IPS-20b (cell line): ENCODE results near the gene TMPRSS4.

ENCODE experiments used
- H3K27ac ChIP-seq: one replicate; pipeline ENCODE4 v1.5.1; 2013; ENCODE audit warnings: low read length
- H3K27me3 ChIP-seq: 2 replicates; pipeline ENCODE4 v1.6.1; 2013; ENCODE audit warnings: mild to moderate bottlenecking, low read length, inconsistent platforms; ENCODE audit not compliant: insufficient read depth
- H3K36me3 ChIP-seq: 2 replicates; pipeline ENCODE4 v1.6.1; 2013; ENCODE audit warnings: low read depth, mild to moderate bottlenecking, inconsistent platforms, low read length, moderate library complexity; ENCODE audit not compliant: insufficient read depth
- H3K4me1 ChIP-seq: 2 replicates; pipeline ENCODE4 v1.6.1; 2013; ENCODE audit warnings: mild to moderate bottlenecking, control low read depth, inconsistent platforms, low read length, moderate library complexity; ENCODE audit not compliant: insufficient read depth
- H3K4me3 ChIP-seq: 2 replicates; pipeline ENCODE4 v1.5.1; 2013; ENCODE audit warnings: mild to moderate bottlenecking, low read length, inconsistent platforms
- H3K9ac ChIP-seq: 2 replicates; pipeline ENCODE4 v1.6.1; 2013; ENCODE audit warnings: low read depth, mild to moderate bottlenecking, inconsistent platforms, low read length, moderate library complexity
- H3K9me3 ChIP-seq: 2 replicates; pipeline ENCODE4 v1.6.1; 2013; ENCODE audit warnings: mild to moderate bottlenecking, low read depth, low read length, inconsistent platforms; ENCODE audit not compliant: insufficient read depth

TMPRSS4 gene

DNA sequence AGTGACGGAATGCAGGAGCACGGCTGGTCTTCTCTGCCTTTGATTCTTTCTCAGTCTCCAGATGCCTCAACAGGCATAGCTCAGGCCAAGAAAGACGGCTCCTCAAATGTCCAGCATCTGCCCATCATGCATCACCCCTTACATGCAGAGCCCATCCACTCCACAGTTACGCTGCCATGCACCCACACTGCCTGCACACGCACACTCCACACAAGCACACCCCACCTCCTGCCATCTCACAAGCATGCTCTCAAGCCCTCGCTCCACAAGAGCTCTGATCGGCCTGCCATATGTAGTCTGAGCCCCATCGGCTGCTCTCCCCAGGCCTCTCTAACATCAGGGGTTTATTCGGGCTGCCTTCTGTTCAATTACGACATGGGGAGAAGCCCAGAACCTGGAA, 56.9 kb downstream of the TMPRSS4 start:
- no peaks in the 10 kb centered on the region for H3K4me1 ChIP-seq
- H3K27me3 ChIP-seq = peaks cover 4% of the 10 kb centered on the region; the same call in 1 of the 2 replicates
- H3K36me3 ChIP-seq = no peaks in the 10 kb centered on the region
- H3K27ac ChIP-seq = no peak overlapping the region
- no peak overlapping the region for H3K4me3 ChIP-seq
- H3K9me3 ChIP-seq = no peaks in the 10 kb centered on the region
- no peak overlapping the region for H3K9ac ChIP-seq

- no peak overlapping the region for H3K9ac ChIP-seq
- H3K4me3 ChIP-seq = no peak overlapping the region
- no peaks in the 10 kb centered on the region for H3K9me3 ChIP-seq
- H3K36me3 ChIP-seq = no peaks in the 10 kb centered on the region
- H3K27ac ChIP-seq = no peak overlapping the region
- H3K27me3 ChIP-seq = peaks cover 4% of the 10 kb centered on the region
- H3K4me1 ChIP-seq = no peaks in the 10 kb centered on the region
These were observed 58.3 kb downstream of the TMPRSS4 start for GRCh38 chr11:118135051-118135795.

GRCh38 chr11:118135796-118136165, 58.9 kb downstream of the TMPRSS4 start:
- Histone ChIP-seq H3K9me3 (no peaks in the 10 kb centered on the region), H3K9ac (no peak overlapping the region), H3K27ac (no peak overlapping the region), H3K4me1 (no peaks in the 10 kb centered on the region), H3K27me3 (peaks cover 4% of the 10 kb centered on the region), H3K4me3 (no peak overlapping the region), H3K36me3 (no peaks in the 10 kb centered on the region)

- Histone ChIP-seq H3K27me3 (peaks cover 4% of the 10 kb centered on the region), H3K36me3 (no peaks in the 10 kb centered on the region)
These were observed 59.5 kb downstream of the TMPRSS4 start for GRCh38 chr11:118136341-118136740.

DNA sequence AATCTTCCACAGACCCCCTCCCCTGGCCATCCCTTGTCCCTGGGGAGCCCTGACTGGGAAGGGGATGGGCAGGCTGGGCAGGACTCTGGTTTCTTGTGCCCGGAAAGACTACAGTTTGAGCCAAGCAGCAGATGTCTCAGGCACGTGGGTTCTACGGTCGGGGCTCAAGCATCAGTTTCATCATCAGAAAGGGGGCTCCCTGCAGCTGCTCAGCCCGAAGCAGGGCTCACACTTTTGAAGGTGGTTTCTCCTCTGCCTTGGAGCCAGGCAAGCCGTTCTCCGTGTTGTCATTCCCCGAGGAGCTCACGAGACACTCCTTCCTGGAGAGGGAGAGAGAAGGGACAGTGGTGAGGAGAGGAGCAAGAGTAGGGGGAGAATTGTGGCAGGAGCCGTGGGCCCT, 59.9 kb downstream of the TMPRSS4 start:
- no peak overlapping the region for H3K27ac ChIP-seq
- no peak overlapping the region for H3K9ac ChIP-seq
- no peaks in the 10 kb centered on the region for H3K4me1 ChIP-seq
- no peak overlapping the region for H3K4me3 ChIP-seq
- H3K9me3 ChIP-seq = no peaks in the 10 kb centered on the region
- no peaks in the 10 kb centered on the region for H3K36me3 ChIP-seq
- peaks cover 4% of the 10 kb centered on the region for H3K27me3 ChIP-seq

More at GRCh38 chr11:118136341-118136740, 59.5 kb downstream of the TMPRSS4 start:
- Histone ChIP-seq H3K4me1 (no peaks in the 10 kb centered on the region), H3K9me3 (no peaks in the 10 kb centered on the region), H3K4me3 (no peak overlapping the region), H3K27ac (no peak overlapping the region), H3K9ac (no peak overlapping the region)

GRCh38 chr11:118138839-118139420, 62.1 kb downstream of the TMPRSS4 start:
- Histone ChIP-seq H3K4me3 (no peak overlapping the region), H3K4me1 (no peaks in the 10 kb centered on the region), H3K27me3 (peaks cover 26% of the 10 kb centered on the region), H3K27ac (no peak overlapping the region), H3K9me3 (no peaks in the 10 kb centered on the region), H3K36me3 (no peaks in the 10 kb centered on the region), H3K9ac (no peak overlapping the region)

DNA sequence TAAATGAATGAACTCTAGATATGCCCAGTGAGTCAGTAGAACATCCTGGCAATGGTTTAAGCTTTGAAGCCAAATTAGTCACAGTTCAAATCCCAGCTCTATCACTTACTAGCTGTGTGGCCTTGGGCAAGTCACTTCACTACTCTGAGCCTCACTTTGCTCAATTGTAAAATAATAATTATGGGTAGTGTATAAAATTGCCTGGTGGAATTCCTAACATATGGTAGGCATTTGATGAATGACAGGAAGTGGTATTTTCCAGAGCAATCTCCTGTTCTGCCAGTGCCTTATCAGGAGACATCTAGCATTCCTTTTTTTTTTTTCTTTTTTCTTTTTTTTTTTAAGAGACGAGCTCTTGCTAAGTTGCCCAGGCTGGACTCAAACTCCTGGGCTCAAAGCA, 62.7 kb downstream of the TMPRSS4 start:
- Histone ChIP-seq H3K27me3 (peaks cover 32% of the 10 kb centered on the region), H3K27ac (no peak overlapping the region), H3K9me3 (no peaks in the 10 kb centered on the region), H3K36me3 (no peaks in the 10 kb centered on the region), H3K4me3 (no peak overlapping the region), H3K4me1 (no peaks in the 10 kb centered on the region), H3K9ac (no peak overlapping the region)

- no peak overlapping the region for H3K27ac ChIP-seq
- H3K27me3 ChIP-seq = peaks cover 52% of the 10 kb centered on the region
- no peak overlapping the region for H3K9ac ChIP-seq
- H3K4me1 ChIP-seq = no peaks in the 10 kb centered on the region
- no peaks in the 10 kb centered on the region for H3K36me3 ChIP-seq
- H3K4me3 ChIP-seq = no peak overlapping the region
- no peaks in the 10 kb centered on the region for H3K9me3 ChIP-seq
These were observed 65.2 kb downstream of the TMPRSS4 start for GRCh38 chr11:118142081-118142480.

DNA sequence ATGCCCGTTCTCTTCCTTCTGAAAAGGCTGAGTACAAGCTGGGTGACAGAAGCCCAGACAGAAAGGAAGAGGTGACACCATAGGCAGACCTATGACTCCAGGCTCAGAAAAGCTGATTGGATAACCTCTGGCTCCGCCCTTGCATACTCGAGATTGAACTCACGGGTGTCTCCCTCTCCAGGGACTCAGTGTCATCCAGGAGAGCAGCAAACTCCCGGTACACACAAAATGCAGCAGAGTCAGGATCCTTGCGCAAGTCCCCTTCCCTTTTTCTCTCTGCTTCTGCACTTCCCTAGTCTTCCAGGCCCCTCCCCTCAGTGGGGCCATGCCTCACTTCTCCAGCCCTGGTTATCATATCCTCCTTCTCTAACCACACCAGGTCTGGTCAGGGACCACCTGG, 65.9 kb downstream of the TMPRSS4 start:
- H3K27ac ChIP-seq = no peak overlapping the region
- no peaks in the 10 kb centered on the region for H3K4me1 ChIP-seq
- 0 out of 2 replicates have a peak overlapping the region, but pooled peaks have one; percentile 23 for H3K4me3 ChIP-seq
- H3K36me3 ChIP-seq = no peaks in the 10 kb centered on the region
- no peaks in the 10 kb centered on the region for H3K9me3 ChIP-seq
- peaks cover 60% of the 10 kb centered on the region for H3K27me3 ChIP-seq
- no peak overlapping the region for H3K9ac ChIP-seq

GRCh38 chr11:118143661-118144185, 66.8 kb downstream of the TMPRSS4 start:
- Histone ChIP-seq H3K27ac (no peak overlapping the region), H3K9ac (no peak overlapping the region), H3K4me3 (no peak overlapping the region), H3K36me3 (no peaks in the 10 kb centered on the region), H3K9me3 (no peaks in the 10 kb centered on the region), H3K27me3 (peaks cover 65% of the 10 kb centered on the region), H3K4me1 (no peaks in the 10 kb centered on the region; the same call in 1 of the 2 replicates)

GRCh38 chr11:118144301-118145268, 67.7 kb downstream of the TMPRSS4 start:
- Histone ChIP-seq H3K36me3 (no peaks in the 10 kb centered on the region), H3K4me1 (no peaks in the 10 kb centered on the region; the same call in 1 of the 2 replicates), H3K9me3 (no peaks in the 10 kb centered on the region), H3K9ac (no peak overlapping the region), H3K4me3 (no peak overlapping the region; the same call in 1 of the 2 replicates), H3K27ac (no peak overlapping the region), H3K27me3 (peaks cover 74% of the 10 kb centered on the region)
